HL-60 (cell line): ENCODE results near the gene MBNL1.

Experiments used
- DNase-seq, 2 experiments: peaks; one replicate each; pipeline ENCODE4 v3.0.0-alpha.2; 2010 to 2020; ENCODE audit warnings: low read depth in 1 of 2, low spot score in 1 of 2
- H3K27ac ChIP-seq: fragments of 250-450 bp; sonication (Bioruptor Pico); replicated peaks from 2 replicates; pipeline ENCODE4 v1.5.1; 2020; ENCODE audit warnings: mild to moderate bottlenecking, moderate library complexity
- H3K27me3 ChIP-seq: fragments of 250-450 bp; sonication (Bioruptor Pico); 2 replicates; pipeline ENCODE4 v1.5.1; 2021; ENCODE audit warnings: mild to moderate bottlenecking, moderate library complexity; ENCODE audit not compliant: insufficient read depth, poor library complexity, severe bottlenecking
- H3K4me3 ChIP-seq: replicated peaks from 2 replicates; pipeline ENCODE4 v1.5.1; 2011; ENCODE audit warnings: mild to moderate bottlenecking, control low read depth, low read length; ENCODE audit not compliant: insufficient read depth
- CTCF ChIP-seq: IDR thresholded peaks from one replicate; pipeline ENCODE4 v1.5.1; 2011; ENCODE audit warnings: low read length, control low read depth, inconsistent platforms; ENCODE audit not compliant: insufficient read depth
- GABPA ChIP-seq: IDR thresholded peaks from 2 replicates; pipeline ENCODE4 v1.6.1; 2012; ENCODE audit warnings: low read depth
- POLR2AphosphoS5 ChIP-seq: IDR thresholded peaks from 2 replicates; pipeline ENCODE4 v1.6.1; 2012; ENCODE audit warnings: low read depth
- REST ChIP-seq: IDR thresholded peaks from 2 replicates; pipeline ENCODE4 v1.6.1; 2012; ENCODE audit warnings: low read depth; ENCODE audit not compliant: insufficient replicate concordance
- SPI1 ChIP-seq: IDR thresholded peaks from 2 replicates; pipeline ENCODE4 v1.6.1; 2012; ENCODE audit warnings: low read depth, mild to moderate bottlenecking, borderline replicate concordance

MBNL1 gene

GRCh38 chr3:152385761-152386160 is 117.0 kb downstream of the MBNL1 start:
- H3K4me3 ChIP-seq = no peak overlapping the region
- no peak overlapping the region for H3K27ac ChIP-seq
- TF ChIP-seq POLR2AphosphoS5 = no peak
- no peak for TF ChIP-seq CTCF
- TF ChIP-seq SPI1 = no peak
- TF ChIP-seq GABPA = no peak
- no peak for TF ChIP-seq REST
- DNase-seq = no peak
- no peaks in the 10 kb centered on the region for H3K27me3 ChIP-seq

- no peak for DNase-seq
- TF ChIP-seq POLR2AphosphoS5 (no peak), GABPA (no peak), REST (no peak), CTCF (no peak), SPI1 (no peak)
- no peak overlapping the region for H3K4me3 ChIP-seq
- H3K27ac ChIP-seq = no peak overlapping the region
- H3K27me3 ChIP-seq = no peaks in the 10 kb centered on the region
Measured at GRCh38 chr3:152386208-152386607, 117.5 kb downstream of the MBNL1 start.

- no peak overlapping the region for H3K27ac ChIP-seq
- no peak for DNase-seq
- TF ChIP-seq SPI1 = no peak
- no peak for TF ChIP-seq REST
- no peak for TF ChIP-seq GABPA
- TF ChIP-seq POLR2AphosphoS5 = no peak
- no peak for TF ChIP-seq CTCF
- H3K4me3 ChIP-seq = no peak overlapping the region
- no peaks in the 10 kb centered on the region for H3K27me3 ChIP-seq
Measured at GRCh38 chr3:152388631-152389030, 119.9 kb downstream of the MBNL1 start.
